Endothelial cell of umbilical vein (primary cell): ENCODE measurements around the gene CSHL1. TPM values are rescaled to one million over a fixed set of nuclear protein-coding genes. Genes with fewer than 3 reads are reported as not detected.
"Not testable (repeated sequence)": the region's sequence is repeated elsewhere in the genome, so short reads cannot be mapped to it uniquely, and the experiment has no call there.

ENCODE experiments used
- BruUV-seq: library from RNA; stranded (reverse); fragments of 400-500 nt; replicated peaks from 2 replicates; lab custom pipeline; 2021; lab: Mats Ljungman, UMichigan
- CTCF ChIA-PET: fragments of 300-600, 350-600 bp; sonication (Branson Sonifier 250); formaldehyde crosslinking; loops from one replicate; lab custom pipeline; 2021; ENCODE audit warnings: antibody characterized with exemption, inconsistent platforms; lab: Charles Lee
- POLR2A ChIA-PET: fragments of 300-600, 350-600 bp; sonication (Branson Sonifier 250); formaldehyde crosslinking; loops from one replicate; lab custom pipeline; 2021; ENCODE audit warnings: antibody characterized with exemption, inconsistent platforms; lab: Charles Lee
- DNase-seq: peaks from one replicate; pipeline ENCODE4 v3.0.0-alpha.2; 2011; ENCODE audit warnings: low read depth, low spot score
- FAIRE-seq: peaks from 2 replicates; lab custom pipeline; 2011; peaks lifted over from hg19 to GRCh38; lab: Jason Lieb, UNC
- H2AFZ ChIP-seq: 2 replicates; pipeline ENCODE4 v1.6.0; 2012; ENCODE audit warnings: low read depth, low read length, control low read depth, inconsistent platforms
- H3K27ac ChIP-seq: 2 replicates; pipeline ENCODE4 v1.5.1; 2011; ENCODE audit warnings: low read depth, mild to moderate bottlenecking, control low read depth, low read length, moderate library complexity; ENCODE audit not compliant: insufficient read depth
- H3K27me3 ChIP-seq, 2 experiments: 2 replicates each; pipeline versions ENCODE4 v1.6.0 to v1.6.1; 2011; ENCODE audit warnings: low read length in 2 of 2, mixed read lengths in 1 of 2; ENCODE audit not compliant: control insufficient read depth in 2 of 2, insufficient read depth in 2 of 2
- H3K36me3 ChIP-seq, 2 experiments: 2 replicates in 1 of 2; 3 replicates in 1 of 2; pipeline ENCODE4 v1.5.1; 2011; ENCODE audit warnings: low read length in 2 of 2, mild to moderate bottlenecking in 1 of 2, moderate library complexity in 1 of 2; ENCODE audit not compliant: control insufficient read depth in 2 of 2, insufficient read depth in 2 of 2; ENCODE audit errors: extremely low read depth in 1 of 2
- H3K4me1 ChIP-seq: 3 replicates; pipeline ENCODE4 v1.5.1; 2011; ENCODE audit warnings: mild to moderate bottlenecking, low read length; ENCODE audit not compliant: control insufficient read depth, insufficient read depth; ENCODE audit errors: extremely low read depth
- H3K4me2 ChIP-seq: 2 replicates; pipeline ENCODE4 v1.6.1; 2011; ENCODE audit warnings: low read length, control low read depth, mixed read lengths; ENCODE audit not compliant: insufficient read depth
- H3K4me3 ChIP-seq, 3 experiments: fragments of 200-600 bp in 1 of 3; sonication (generic), shearing (Covaris generic) in 1 of 3; replicated peaks in 1 of 3; 2 replicates each; pipeline ENCODE4 v1.5.1; 2011 to 2016; ENCODE audit warnings: control low read depth in 3 of 3, low read length in 3 of 3, mild to moderate bottlenecking in 2 of 3, inconsistent platforms in 1 of 3, low read depth in 1 of 3, moderate library complexity in 1 of 3; ENCODE audit not compliant: insufficient read depth in 1 of 3
- H3K79me2 ChIP-seq: 2 replicates; pipeline ENCODE4 v1.6.0; 2012; ENCODE audit warnings: low read length, inconsistent platforms; ENCODE audit not compliant: control insufficient read depth, insufficient read depth
- H3K9ac ChIP-seq: replicated peaks from 2 replicates; pipeline ENCODE3; 2011; ENCODE audit warnings: low read length, control low read depth; ENCODE audit not compliant: insufficient read depth; ENCODE audit errors: extremely low read depth
- H3K9me1 ChIP-seq: replicated peaks from 3 replicates; pipeline ENCODE4 v1.6.0; 2011; ENCODE audit warnings: mild to moderate bottlenecking, low read length; ENCODE audit not compliant: control insufficient read depth, insufficient read depth; ENCODE audit errors: extremely low read depth
- H3K9me3 ChIP-seq: replicated peaks from 2 replicates; pipeline ENCODE4 v1.5.1; 2012; ENCODE audit warnings: low read length, inconsistent platforms; ENCODE audit not compliant: control insufficient read depth, insufficient read depth
- H4K20me1 ChIP-seq: replicated peaks from 2 replicates; pipeline ENCODE3; 2011; ENCODE audit warnings: mild to moderate bottlenecking, low read length; ENCODE audit not compliant: control insufficient read depth, insufficient read depth; ENCODE audit errors: extremely low read depth
- CTCF ChIP-seq, 2 donors: IDR thresholded peaks; 1 replicate in 1 of 2; 2 replicates in 1 of 2; pipeline ENCODE4 v1.5.1; 2011; ENCODE audit warnings: low read length in 2 of 2, mild to moderate bottlenecking in 2 of 2, moderate library complexity in 2 of 2, control low read depth in 1 of 2, inconsistent platforms in 1 of 2, low read depth in 1 of 2; ENCODE audit not compliant: insufficient read depth in 1 of 2; ENCODE audit errors: extremely low read depth in 1 of 2
- dilution Hi-C: fragments of 300-500 bp; cut with MboI; formaldehyde crosslinking; loops from one replicate; pipeline ENCODE4 v1.15.0; 2019; ENCODE audit warnings: low sequenced_read_pairs; ENCODE audit not compliant: extremely low pct_ligation_motif_present
- intact Hi-C: fragments of 100-400 bp; cut with micrococcal nuclease; formaldehyde crosslinking; loops from one replicate; pipeline ENCODE4 v1.10.0; 2022
- polyA plus RNA-seq, 4 experiments: library from polyadenylated mRNA; depleted of rRNA in 3 of 4; stranded (reverse) in 3 of 4; unstranded in 1 of 4; fragments of >200 nt; gene quantifications; 2 replicates each; pipeline versions ENCODE4 v1.2.1 to v1.2.3, GENCODE V29; 2011 to 2012; ENCODE audit warnings: missing spikeins in 1 of 4
- total RNA-seq: library from RNA; stranded (reverse); gene quantifications from 2 replicates; pipeline ENCODE4 v1.2.3, GENCODE V29; 2021

The CSHL1 gene
- total and polyA plus RNA-seq, 2 donors (not counting 3 experiments of a cell fraction or from before 2014, with no cell fraction given): not detected

- DNase-seq: peak; percentile 29
- H4K20me1 ChIP-seq, H3K4me2 ChIP-seq, H3K27me3 ChIP-seq, H3K4me3 ChIP-seq, BruUV-seq, H3K79me2 ChIP-seq, H3K9me1 ChIP-seq, H3K9ac ChIP-seq, H3K9me3 ChIP-seq, dilution Hi-C loops, H2AFZ ChIP-seq, intact Hi-C loops, H3K27ac ChIP-seq, H3K4me1 ChIP-seq, H3K36me3 ChIP-seq, POLR2A ChIA-PET: not testable (repeated sequence)
- peak; percentile 87 for FAIRE-seq
- TF ChIP-seq CTCF (IDR thresholded peaks at IDR 0.05; ENCODE audit: extremely low read depth in 1 of 2, insufficient read depth in 1 of 2, low read depth in 1 of 2, low read length in 2 of 2): peak in 1 of 2 donors; percentile 21
- CTCF ChIA-PET: interaction anchor here (0.7 to 4.2 kb wide), 10 partner anchors 8 to 368 kb away, joined by 3 to 19 read pairs (median 4); no protein-coding TSS in a partner anchor
Measured at GRCh38 chr17:63903787-63904201, 7.3 kb downstream of the CSHL1 start.

GRCh38 chr17:63901971-63902370 lies 9.1 kb downstream of the CSHL1 start:
- H3K4me2 ChIP-seq, DNase-seq, H3K36me3 ChIP-seq, H3K4me3 ChIP-seq, H2AFZ ChIP-seq, intact Hi-C loops, H3K9me1 ChIP-seq, H3K27ac ChIP-seq, H3K9me3 ChIP-seq, H3K79me2 ChIP-seq, H3K27me3 ChIP-seq, BruUV-seq, FAIRE-seq, H3K9ac ChIP-seq, H3K4me1 ChIP-seq, H4K20me1 ChIP-seq, dilution Hi-C loops: not testable (repeated sequence)
- ChIA-PET CTCF (interaction anchor here (0.9 to 4.2 kb wide), 9 partner anchors 9 to 239 kb away, joined by 3 to 19 read pairs (median 5); partner anchors contain the start of gene CSHL1), POLR2A (interaction anchor here (0.7 kb wide), 1 partner anchor 231 kb away, joined by 3 read pairs; no protein-coding TSS in a partner anchor)

GRCh38 chr17:63898899-63899798 lies 11.9 kb downstream of the CSHL1 start:
- H3K9ac ChIP-seq, H4K20me1 ChIP-seq, dilution Hi-C loops, H3K9me1 ChIP-seq, POLR2A ChIA-PET, intact Hi-C loops, FAIRE-seq, H3K79me2 ChIP-seq, H3K27ac ChIP-seq, H3K27me3 ChIP-seq, H3K9me3 ChIP-seq, H3K4me1 ChIP-seq, BruUV-seq, H2AFZ ChIP-seq, H3K4me2 ChIP-seq, DNase-seq, H3K36me3 ChIP-seq, H3K4me3 ChIP-seq: not testable (repeated sequence)
- CTCF ChIA-PET: interaction anchor here (0.8 to 1.2 kb wide), 2 partner anchors 10 to 234 kb away, joined by 3 to 5 read pairs; no protein-coding TSS in a partner anchor
